ENCODE data around the gene TAF11. TPM values are rescaled to one million over a fixed set of nuclear protein-coding genes. Genes with fewer than 3 reads are reported as not detected.

Gene TAF11
- total RNA-seq, 4 donors from 2014 or later, result 12.8 to 24.8 (median 19.8) TPM

DNA sequence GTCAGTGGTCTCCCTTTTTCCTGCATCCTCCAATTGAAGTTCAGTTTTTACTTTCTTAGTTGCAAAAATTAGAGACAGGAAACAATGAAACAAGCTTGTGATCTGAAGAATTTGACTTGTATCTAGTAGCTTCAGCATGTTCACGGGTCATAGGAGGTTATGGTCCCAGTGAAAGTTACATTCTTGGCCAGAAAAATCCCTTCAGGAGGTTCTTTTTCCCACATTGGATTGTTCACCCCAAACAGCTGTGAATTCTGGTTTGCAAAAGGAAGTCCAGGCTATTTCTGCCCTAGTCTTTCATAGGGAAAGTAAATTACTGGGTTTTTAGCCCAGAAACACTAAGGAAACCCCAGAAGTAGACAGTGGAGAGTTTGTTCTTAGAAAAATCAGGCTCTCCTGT lies 9.3 kb upstream of the TAF11 start:
- no peaks in the 10 kb centered on the region for H3K36me3 ChIP-seq
- no peaks in the 10 kb centered on the region for H3K4me1 ChIP-seq
- H3K27me3 ChIP-seq, result no peaks in the 10 kb centered on the region
- no peaks in the 10 kb centered on the region for H3K9me3 ChIP-seq
- intact Hi-C loops (cut with DNase I; ENCODE audit: low total_unique reads), result no loop called here
- TF ChIP-seq, protein P1, sequence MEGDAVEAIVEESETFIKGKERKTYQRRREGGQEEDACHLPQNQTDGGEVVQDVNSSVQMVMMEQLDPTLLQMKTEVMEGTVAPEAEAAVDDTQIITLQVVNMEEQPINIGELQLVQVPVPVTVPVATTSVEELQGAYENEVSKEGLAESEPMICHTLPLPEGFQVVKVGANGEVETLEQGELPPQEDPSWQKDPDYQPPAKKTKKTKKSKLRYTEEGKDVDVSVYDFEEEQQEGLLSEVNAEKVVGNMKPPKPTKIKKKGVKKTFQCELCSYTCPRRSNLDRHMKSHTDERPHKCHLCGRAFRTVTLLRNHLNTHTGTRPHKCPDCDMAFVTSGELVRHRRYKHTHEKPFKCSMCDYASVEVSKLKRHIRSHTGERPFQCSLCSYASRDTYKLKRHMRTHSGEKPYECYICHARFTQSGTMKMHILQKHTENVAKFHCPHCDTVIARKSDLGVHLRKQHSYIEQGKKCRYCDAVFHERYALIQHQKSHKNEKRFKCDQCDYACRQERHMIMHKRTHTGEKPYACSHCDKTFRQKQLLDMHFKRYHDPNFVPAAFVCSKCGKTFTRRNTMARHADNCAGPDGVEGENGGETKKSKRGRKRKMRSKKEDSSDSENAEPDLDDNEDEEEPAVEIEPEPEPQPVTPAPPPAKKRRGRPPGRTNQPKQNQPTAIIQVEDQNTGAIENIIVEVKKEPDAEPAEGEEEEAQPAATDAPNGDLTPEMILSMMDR (IDR thresholded peaks at IDR 0.05), result no peak
- no peak for TF ChIP-seq POLR2A (IDR thresholded peaks at IDR 0.05)
- no peak overlapping the region for H3K4me3 ChIP-seq
- no peak for DNase-seq
- no peak overlapping the region for H3K27ac ChIP-seq

DNA sequence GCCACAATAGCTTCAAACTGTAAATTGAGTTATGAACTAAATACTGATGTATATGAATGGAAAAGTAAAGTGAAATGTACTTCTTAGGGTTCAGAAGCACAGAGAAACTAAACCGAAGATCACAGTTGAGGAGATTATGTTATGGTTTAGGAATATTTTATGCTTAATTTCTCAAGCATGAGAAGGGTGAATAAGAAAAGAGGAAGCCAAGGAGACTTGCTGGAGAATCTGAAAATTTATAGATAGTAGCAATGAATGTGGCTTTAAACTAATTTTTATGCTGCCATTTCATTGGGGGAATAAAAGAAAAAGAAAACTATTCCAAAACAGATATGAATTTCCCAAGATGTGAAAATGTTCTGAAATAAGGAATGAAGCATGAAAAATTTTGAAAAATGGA lies 6.9 kb upstream of the TAF11 start:
- H3K4me1 ChIP-seq, result no peaks in the 10 kb centered on the region
- H3K27ac ChIP-seq, result no peak overlapping the region
- H3K27me3 ChIP-seq, result no peaks in the 10 kb centered on the region
- no peaks in the 10 kb centered on the region for H3K9me3 ChIP-seq
- intact Hi-C loops (cut with DNase I; ENCODE audit: low total_unique reads), result no loop called here
- no peaks in the 10 kb centered on the region for H3K36me3 ChIP-seq
- TF ChIP-seq, protein P1 (IDR thresholded peaks at IDR 0.05), result no peak
- no peak for TF ChIP-seq POLR2A (IDR thresholded peaks at IDR 0.05)
- no peak for DNase-seq
- H3K4me3 ChIP-seq, result no peak overlapping the region

DNA sequence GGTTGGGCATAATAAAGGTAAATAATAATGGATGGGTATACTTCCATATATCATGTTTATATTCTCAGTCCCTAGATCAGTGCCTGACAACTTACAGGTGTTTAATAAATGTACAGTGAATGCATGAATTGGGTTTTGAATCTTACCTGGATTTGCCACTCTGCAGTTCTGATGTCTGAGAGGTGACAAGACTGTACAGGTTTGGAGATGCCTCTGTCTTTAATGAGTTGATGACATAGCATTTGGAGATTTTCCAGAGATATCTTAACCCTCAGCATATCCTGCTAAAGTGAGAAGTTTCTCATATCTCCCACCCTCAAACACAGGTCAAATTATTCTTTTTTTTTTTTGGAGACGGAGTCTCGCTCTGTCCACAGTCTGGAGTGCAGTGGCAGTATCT lies 3.5 kb upstream of the TAF11 start:
- Histone ChIP-seq H3K9me3 (no peaks in the 10 kb centered on the region), H3K27me3 (no peaks in the 10 kb centered on the region), H3K27ac (no peak overlapping the region), H3K4me3 (no peak overlapping the region), H3K4me1 (no peaks in the 10 kb centered on the region), H3K36me3 (no peaks in the 10 kb centered on the region)
- intact Hi-C loops (cut with DNase I; ENCODE audit: low total_unique reads), result no loop called here
- DNase-seq, result no peak
- TF ChIP-seq POLR2A (IDR thresholded peaks at IDR 0.05), result no peak
- TF ChIP-seq, protein P1 (IDR thresholded peaks at IDR 0.05), result no peak

DNA sequence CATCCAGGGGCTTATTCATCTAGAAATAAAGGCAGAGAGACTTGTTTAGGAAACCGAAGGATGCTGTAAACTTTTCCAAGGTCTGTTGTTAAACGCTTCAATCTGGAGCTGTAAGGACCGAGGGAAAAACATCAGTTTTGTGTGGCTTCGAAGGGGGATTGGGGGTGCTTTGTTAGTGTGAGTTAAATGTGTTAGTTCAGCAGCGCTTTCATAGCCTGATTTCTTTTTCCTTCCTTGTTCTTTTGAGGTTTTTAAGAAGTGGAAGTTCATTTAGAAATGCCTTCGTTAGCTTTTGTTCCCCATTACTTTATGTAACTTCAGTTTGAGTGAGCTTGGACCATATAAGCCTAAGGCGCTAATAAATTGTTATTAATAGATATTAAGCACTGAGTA lies 2.7 kb upstream of the TAF11 start:
- no peak for TF ChIP-seq POLR2A (IDR thresholded peaks at IDR 0.05)
- TF ChIP-seq, protein P1 (IDR thresholded peaks at IDR 0.05), result no peak
- intact Hi-C loops (cut with DNase I; ENCODE audit: low total_unique reads), result no loop called here
- H3K27me3 ChIP-seq, result no peaks in the 10 kb centered on the region
- H3K4me3 ChIP-seq, result peak overlapping the region; percentile 86 to 94
- H3K4me1 ChIP-seq, result peaks cover 0 to 6% of the 10 kb centered on the region in 2 donors
- no peak overlapping the region for H3K27ac ChIP-seq
- no peaks in the 10 kb centered on the region for H3K36me3 ChIP-seq
- no peaks in the 10 kb centered on the region for H3K9me3 ChIP-seq
- DNase-seq, result no peak

DNA sequence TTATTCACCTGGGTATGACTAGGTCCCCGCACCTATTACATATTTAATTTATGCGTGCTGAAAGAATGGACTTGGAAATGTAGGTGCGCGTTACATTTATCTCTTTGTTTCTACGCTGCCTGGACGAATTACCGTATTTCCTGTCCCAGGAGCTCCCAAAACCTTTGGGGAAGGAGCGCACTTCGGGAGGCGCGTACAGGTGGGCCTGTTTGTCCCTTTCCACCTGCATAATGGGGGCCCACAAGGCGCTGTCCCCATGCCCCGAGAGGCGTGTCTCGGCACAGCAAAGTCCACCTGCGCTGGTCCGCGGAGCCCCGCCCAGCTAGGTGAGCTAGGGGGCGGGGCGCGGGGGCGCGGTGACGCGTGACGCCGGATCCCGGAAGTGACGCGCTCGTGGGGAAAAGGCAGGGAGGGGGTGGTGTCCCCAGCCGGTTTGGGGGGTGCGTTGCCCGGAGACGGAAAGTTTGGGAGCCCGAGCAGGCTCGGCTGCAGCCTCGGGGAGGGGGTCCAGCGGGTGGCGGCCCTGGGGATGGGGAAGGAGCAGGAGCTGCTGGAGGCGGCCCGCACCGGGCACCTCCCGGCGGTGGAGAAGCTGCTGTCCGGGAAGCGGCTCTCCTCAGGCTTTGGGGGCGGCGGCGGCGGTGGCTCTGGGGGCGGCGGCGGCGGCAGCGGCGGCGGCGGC lies 1.2 kb upstream of the TAF11 start, which contains the start of gene ANKS1A:
Gene ANKS1A (plus strand): TSS at position 382 of the 682 bp plus-strand sequence. CDS start 148 bp downstream, at position 530.
- peak within 1 kb of the TSS; percentile 86 to 94 for H3K4me3 ChIP-seq
- no peaks in the 10 kb centered on the region for H3K36me3 ChIP-seq
- H3K9me3 ChIP-seq, result no peaks in the 10 kb centered on the region
- peaks cover 0 to 7% of the 10 kb centered on the region in 2 donors for H3K4me1 ChIP-seq
- H3K27ac ChIP-seq, result peak within 1 kb of the TSS; percentile 85 to 92
- DNase-seq, result peak; percentile 79 to 81
- H3K27me3 ChIP-seq, result no peaks in the 10 kb centered on the region
- TF ChIP-seq, protein P1 (IDR thresholded peaks at IDR 0.05), result no peak
- TF ChIP-seq POLR2A (IDR thresholded peaks at IDR 0.05), result peak; percentile 71 to 76
- intact Hi-C loops (cut with DNase I; ENCODE audit: low total_unique reads), result no loop called here
